SJSA1 (cell line): Measurements from ENCODE around the gene GLMP. TPM values are rescaled to one million over a fixed set of nuclear protein-coding genes. Genes with fewer than 3 reads are reported as not detected.
"Not testable (repeated sequence)": the region's sequence is repeated elsewhere in the genome, so short reads cannot be mapped to it uniquely, and the experiment has no call there.

Source experiments
- DNase-seq, 2 experiments: peaks; one replicate each; pipeline ENCODE4 v3.0.0-alpha.2; 2015 to 2020; ENCODE audit warnings: low spot score in 2 of 2, low read depth in 1 of 2
- H3K27ac ChIP-seq: fragments of 250-450 bp; sonication (Bioruptor Pico); 2 replicates; pipeline ENCODE4 v1.5.1; 2020; ENCODE audit warnings: mild to moderate bottlenecking, moderate library complexity
- H3K27me3 ChIP-seq: fragments of 250-450 bp; sonication (Bioruptor Pico); replicated peaks from 2 replicates; pipeline ENCODE4 v1.5.1; 2020; ENCODE audit warnings: mild to moderate bottlenecking, moderate library complexity
- H3K36me3 ChIP-seq: fragments of 250-450 bp; sonication (Bioruptor Pico); 2 replicates; pipeline ENCODE4 v1.5.1; 2020; ENCODE audit warnings: mild to moderate bottlenecking
- H3K4me1 ChIP-seq: fragments of 250-450 bp; sonication (Bioruptor Pico); replicated peaks from 2 replicates; pipeline ENCODE4 v1.6.1; 2021; ENCODE audit warnings: mild to moderate bottlenecking
- H3K4me3 ChIP-seq: fragments of 250-450 bp; sonication (Bioruptor Pico); 2 replicates; pipeline ENCODE4 v1.5.1; 2020; ENCODE audit warnings: mild to moderate bottlenecking
- H3K9me3 ChIP-seq: fragments of 250-450 bp; sonication (Bioruptor Pico); replicated peaks from 2 replicates; pipeline ENCODE4 v1.5.1; 2020; ENCODE audit warnings: mild to moderate bottlenecking
- total RNA-seq: library from RNA; depleted of rRNA; stranded (reverse); fragments of >200 nt; shearing (Covaris generic); gene quantifications from 2 replicates; pipeline ENCODE4 v1.2.3, GENCODE V29; 2014; rRNA removed

Gene GLMP
- total RNA-seq = 30.0 and 32.0 TPM in 2 replicates

DNA sequence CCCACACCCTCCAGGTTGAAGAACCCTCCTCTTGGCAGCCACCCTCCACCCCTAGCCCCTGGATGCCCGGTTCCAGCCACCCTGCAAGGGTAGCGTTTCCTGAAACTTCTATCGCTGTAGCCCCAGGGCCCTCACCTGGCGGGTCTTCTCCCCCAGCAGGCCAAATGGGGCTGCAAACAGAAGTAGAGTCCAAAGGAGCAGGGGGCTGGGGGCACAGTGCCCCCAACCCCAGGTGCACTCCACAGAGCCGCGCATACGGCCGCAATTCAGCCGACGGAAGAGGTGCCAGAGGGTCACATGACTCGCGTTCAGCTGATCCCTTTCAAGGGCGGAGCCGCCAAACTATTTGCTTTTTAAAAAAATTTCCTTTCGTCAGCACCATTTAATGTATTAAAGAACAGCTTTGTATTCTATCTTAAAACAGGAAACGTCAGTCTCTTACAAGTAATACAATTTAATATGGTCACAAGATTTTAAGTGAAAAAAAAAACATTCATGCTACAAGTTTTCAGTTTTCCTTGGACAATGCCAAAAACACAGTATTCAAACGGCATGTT, at the start of gene GLMP:
Gene GLMP (minus strand): TSS at position 289 of the 557 bp plus-strand sequence. CDS start 34 bp downstream, at position 255.
- peaks cover 11% of the 10 kb centered on the region; the same call in 1 of the 2 replicates for H3K36me3 ChIP-seq
- peak within 1 kb of the TSS; percentile 42 for H3K4me3 ChIP-seq
- DNase-seq = peak in 1 of 2 experiments; percentile 36
- peaks cover 10% of the 10 kb centered on the region for H3K4me1 ChIP-seq
- no peaks in the 10 kb centered on the region for H3K9me3 ChIP-seq
- no peaks in the 10 kb centered on the region for H3K27me3 ChIP-seq
- no peak within 1 kb of the TSS for H3K27ac ChIP-seq

DNA sequence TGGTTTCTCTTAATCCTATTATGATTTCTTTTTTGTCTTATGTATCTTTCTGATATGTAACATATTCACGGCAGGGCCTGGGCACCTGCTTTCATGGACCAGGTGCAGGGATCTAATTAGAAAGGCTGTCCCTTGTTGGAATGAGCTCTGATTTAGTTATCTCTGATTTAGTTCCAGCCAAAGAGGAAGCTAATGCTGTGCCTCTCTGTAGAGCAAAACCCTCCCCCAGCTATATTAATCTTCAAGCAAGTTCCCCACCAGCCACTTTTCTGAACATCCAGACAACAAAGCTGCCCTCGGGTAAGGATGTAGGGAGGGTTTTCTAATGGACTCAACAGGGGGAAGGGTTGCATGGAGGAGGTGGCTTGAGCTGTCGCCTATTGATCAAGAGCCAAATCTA, 48.9 kb upstream of the GLMP start:
- H3K9me3 ChIP-seq = no peaks in the 10 kb centered on the region
- no peak overlapping the region for H3K4me3 ChIP-seq
- H3K27me3 ChIP-seq = peaks cover 22% of the 10 kb centered on the region
- no peaks in the 10 kb centered on the region for H3K4me1 ChIP-seq
- no peak for DNase-seq
- no peaks in the 10 kb centered on the region for H3K36me3 ChIP-seq
- no peak overlapping the region for H3K27ac ChIP-seq

- peaks cover 14% of the 10 kb centered on the region; the same call in 1 of the 2 replicates for H3K27me3 ChIP-seq
- no peak overlapping the region for H3K4me3 ChIP-seq
- H3K9me3 ChIP-seq = no peaks in the 10 kb centered on the region
- H3K4me1 ChIP-seq = no peaks in the 10 kb centered on the region
- H3K27ac ChIP-seq = no peak overlapping the region
- H3K36me3 ChIP-seq = no peaks in the 10 kb centered on the region
- DNase-seq = no peak
Observed at GRCh38 chr1:156342166-156342955, 46.9 kb upstream of the GLMP start.

DNA sequence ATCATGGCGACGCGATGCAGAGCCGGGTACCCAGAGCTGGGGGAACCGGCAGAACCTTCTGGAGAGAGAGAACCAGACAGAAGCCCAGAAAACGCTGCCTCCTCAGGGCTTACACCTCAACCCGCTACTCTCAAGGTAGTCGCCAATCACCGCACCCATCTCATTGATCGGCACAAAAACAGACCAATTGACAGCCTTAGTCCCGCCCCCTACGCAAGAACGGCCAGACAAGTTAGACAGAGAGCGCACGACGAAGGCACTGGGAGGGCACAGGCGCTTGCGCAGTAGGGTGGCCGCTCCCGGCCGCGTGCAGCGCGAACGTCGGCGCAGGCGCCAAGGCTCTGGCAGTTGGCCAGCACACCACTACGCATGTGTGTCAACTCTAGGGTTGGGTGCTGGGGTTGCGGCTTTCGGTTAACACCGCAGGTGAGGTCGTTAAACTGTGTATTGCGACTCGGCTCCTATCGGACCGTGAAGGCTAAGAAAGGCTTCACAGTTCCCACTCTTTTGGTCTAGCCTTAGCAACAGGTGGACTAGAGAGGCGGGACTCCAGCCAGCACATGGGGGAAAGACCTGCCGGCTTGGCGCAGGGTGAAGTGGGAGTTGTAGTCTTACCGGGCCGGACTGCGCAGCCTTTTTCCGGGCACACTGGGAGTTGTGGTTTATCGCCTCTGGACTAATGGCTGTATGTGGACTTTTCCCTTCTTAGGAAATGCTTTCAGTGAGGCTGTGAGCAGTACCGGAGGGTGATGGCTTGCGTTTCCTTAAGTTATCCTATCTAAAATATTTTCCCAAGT, 42.9 kb upstream of the GLMP start, which contains the start of the genes CCT3 and TSACC:
Gene CCT3 (minus strand): TSS at position 113 of the 797 bp plus-strand sequence. CDS start 108 bp downstream, at position 5.
Gene TSACC (plus strand): TSS at position 347 of the 797 bp plus-strand sequence. CDS start 1,232 bp downstream, outside the sequence.
- peaks cover 39% of the 10 kb centered on the region for H3K36me3 ChIP-seq
- no peaks in the 10 kb centered on the region for H3K27me3 ChIP-seq
- H3K4me3 ChIP-seq = peak within 1 kb of the TSS; percentile 57
- DNase-seq = peak; percentile 99 to 100
- no peak within 1 kb of the TSS for H3K27ac ChIP-seq
- H3K9me3 ChIP-seq = no peaks in the 10 kb centered on the region
- peaks cover 10% of the 10 kb centered on the region for H3K4me1 ChIP-seq

DNA sequence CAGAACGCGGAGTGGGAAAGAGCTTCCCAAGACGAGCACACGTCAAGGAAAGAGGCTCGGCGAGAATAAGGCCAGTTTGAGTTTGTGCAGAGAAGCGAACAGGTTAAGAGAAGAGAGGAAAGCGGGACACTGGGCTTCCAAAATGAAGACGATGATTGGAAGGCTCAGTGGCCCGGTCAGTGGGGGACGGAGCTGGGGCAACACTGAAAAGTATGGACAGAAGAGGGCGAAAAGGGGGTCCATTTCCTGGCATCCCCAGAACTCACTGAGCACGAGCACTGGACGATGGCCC, 42.4 kb upstream of the GLMP start:
- H3K27ac ChIP-seq = no peak overlapping the region
- peaks cover 45% of the 10 kb centered on the region for H3K36me3 ChIP-seq
- H3K9me3 ChIP-seq = no peaks in the 10 kb centered on the region
- H3K4me3 ChIP-seq = peak overlapping the region; percentile 57
- no peaks in the 10 kb centered on the region for H3K27me3 ChIP-seq
- no peak for DNase-seq
- H3K4me1 ChIP-seq = peaks cover 10% of the 10 kb centered on the region

DNA sequence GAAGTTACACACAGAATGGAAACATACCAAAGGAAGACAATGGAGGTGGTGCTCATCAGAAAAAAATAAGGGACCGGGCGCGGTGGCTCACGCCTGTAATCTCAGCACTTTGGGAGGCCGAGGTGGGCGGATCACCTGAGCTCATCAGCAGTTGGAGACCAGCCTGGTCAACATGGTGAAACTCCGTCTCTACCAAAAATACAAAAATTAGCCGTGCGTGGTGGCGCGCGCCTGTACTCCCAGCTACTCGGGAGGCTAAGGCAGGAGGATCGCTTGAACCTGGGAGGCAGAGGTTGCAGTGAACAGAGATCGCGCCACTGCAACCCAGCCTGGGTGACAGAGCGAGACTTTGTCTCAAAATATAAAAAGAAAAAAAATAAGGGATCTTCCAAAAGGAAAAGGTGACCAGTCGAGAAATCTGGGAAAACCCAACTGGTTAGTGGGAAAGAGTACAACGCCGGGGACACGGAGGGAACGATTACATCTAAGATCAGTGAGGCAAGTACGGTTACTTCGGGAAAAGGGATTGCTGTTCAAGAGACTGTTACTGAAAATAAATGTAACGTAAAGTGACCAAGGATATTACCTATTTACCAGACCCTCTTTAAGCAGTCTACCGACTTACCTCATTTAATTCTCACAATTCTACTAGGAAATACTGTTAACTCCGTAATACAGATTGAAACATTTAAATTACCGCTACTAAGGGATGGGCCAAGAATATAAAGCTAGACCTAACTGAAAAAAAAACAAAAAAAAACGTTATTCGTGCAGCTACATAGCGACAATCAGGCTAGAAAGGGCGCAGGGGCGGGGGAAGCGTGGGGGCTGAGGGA, 41.8 kb upstream of the GLMP start:
- Histone ChIP-seq H3K4me1 (peaks cover 10% of the 10 kb centered on the region), H3K36me3 (peaks cover 50% of the 10 kb centered on the region), H3K9me3 (no peaks in the 10 kb centered on the region), H3K4me3 (peak overlapping the region; percentile 57), H3K27ac (no peak overlapping the region), H3K27me3 (no peaks in the 10 kb centered on the region)
- DNase-seq = no peak

DNA sequence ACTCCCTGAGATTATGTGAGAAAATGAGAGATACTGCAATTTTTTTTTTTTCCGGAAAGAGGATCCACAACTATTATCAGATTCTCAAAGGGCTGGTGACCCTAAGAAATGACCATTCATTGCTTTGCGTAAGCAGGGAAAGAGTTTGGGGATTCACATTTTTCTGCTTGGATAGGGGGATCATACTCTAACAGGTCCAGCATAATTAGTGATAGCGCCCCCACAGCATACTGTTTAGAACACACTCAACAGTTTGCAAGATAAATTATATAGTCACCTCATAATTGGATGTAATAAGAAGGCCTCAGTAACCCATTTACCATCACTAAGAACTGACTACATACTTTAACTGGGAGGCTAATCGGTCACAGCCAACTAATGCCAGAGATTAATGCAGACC, 40.8 kb upstream of the GLMP start:
- Histone ChIP-seq H3K9me3 (no peaks in the 10 kb centered on the region), H3K4me3 (no peak overlapping the region), H3K27ac (no peak overlapping the region), H3K27me3 (no peaks in the 10 kb centered on the region), H3K4me1 (peaks cover 10% of the 10 kb centered on the region), H3K36me3 (peaks cover 61% of the 10 kb centered on the region)
- no peak for DNase-seq

DNA sequence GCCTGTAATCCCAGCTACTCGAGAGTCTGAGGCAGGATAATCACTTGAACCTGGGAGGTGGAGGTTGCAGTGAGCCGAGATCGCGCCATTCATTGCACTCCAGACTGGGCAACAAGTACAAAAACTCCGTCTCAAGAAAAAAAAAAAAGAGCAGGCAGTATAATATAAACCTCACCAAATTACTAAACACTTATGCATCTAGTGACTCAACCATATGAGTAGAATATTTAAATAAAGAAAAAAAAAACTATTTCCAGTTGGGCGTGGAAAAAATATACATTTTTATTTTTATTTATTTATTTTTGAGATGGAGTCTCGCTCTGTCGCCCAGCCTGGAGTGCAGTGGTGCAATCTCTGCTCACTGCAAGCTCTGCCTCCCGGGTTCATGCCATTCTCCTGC, 27.7 kb upstream of the GLMP start:
- not testable (repeated sequence) for H3K4me3 ChIP-seq, H3K27ac ChIP-seq, H3K9me3 ChIP-seq, H3K27me3 ChIP-seq, H3K4me1 ChIP-seq, DNase-seq
- peaks cover 87% of the 10 kb centered on the region for H3K36me3 ChIP-seq

DNA sequence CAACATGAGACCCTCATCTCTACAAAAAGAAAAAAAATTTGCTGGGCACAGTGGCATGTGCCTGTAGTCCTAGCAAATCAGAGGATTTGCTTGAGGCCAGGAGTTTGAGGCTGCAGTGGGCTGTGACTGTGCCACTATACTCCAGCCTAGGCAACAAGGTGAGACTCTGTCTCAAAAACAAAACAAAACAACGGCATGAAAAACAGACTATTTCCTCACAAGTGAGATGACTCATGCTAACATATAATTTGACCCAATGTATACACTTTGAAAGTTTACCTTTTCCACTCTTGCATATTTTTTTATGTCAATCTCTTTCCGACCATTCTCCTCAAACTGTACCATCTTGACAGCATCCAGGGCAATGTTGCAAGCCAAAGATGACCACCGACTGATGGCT, 25.1 kb upstream of the GLMP start:
- no peaks in the 10 kb centered on the region for H3K4me1 ChIP-seq
- no peak for DNase-seq
- no peak overlapping the region for H3K4me3 ChIP-seq
- H3K27me3 ChIP-seq = no peaks in the 10 kb centered on the region
- peaks cover 97% of the 10 kb centered on the region for H3K36me3 ChIP-seq
- no peaks in the 10 kb centered on the region for H3K9me3 ChIP-seq
- H3K27ac ChIP-seq = no peak overlapping the region

DNA sequence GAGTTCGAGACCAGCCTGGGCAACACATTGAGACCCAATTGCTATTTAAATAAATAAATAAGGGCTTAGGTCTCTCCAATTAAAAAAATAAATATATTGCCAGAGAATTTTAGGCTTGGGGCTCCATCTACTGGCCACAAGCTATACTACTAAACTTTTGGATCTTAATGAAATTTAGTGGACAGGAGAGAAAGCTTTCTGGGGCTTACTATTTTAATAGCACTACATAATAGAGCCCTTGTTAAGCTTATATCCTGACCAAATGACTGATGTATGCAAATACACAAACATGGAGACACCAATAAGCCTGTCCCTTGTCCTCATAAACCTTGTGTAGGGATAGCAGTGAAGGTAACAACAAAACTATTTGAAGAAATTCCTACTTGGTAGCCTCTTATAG, 24.2 kb upstream of the GLMP start:
- Histone ChIP-seq H3K27me3 (no peaks in the 10 kb centered on the region), H3K27ac (no peak overlapping the region), H3K36me3 (peaks cover 97% of the 10 kb centered on the region), H3K4me1 (no peaks in the 10 kb centered on the region), H3K9me3 (no peaks in the 10 kb centered on the region), H3K4me3 (no peak overlapping the region)
- DNase-seq = peak in 1 of 2 experiments; percentile 44

GRCh38 chr1:156316909-156317308, 21.4 kb upstream of the GLMP start:
- H3K4me1 ChIP-seq = no peaks in the 10 kb centered on the region
- H3K27me3 ChIP-seq = no peaks in the 10 kb centered on the region
- H3K9me3 ChIP-seq = no peaks in the 10 kb centered on the region
- no peak overlapping the region for H3K4me3 ChIP-seq
- H3K36me3 ChIP-seq = peaks cover 99% of the 10 kb centered on the region
- DNase-seq = no peak
- H3K27ac ChIP-seq = no peak overlapping the region

DNA sequence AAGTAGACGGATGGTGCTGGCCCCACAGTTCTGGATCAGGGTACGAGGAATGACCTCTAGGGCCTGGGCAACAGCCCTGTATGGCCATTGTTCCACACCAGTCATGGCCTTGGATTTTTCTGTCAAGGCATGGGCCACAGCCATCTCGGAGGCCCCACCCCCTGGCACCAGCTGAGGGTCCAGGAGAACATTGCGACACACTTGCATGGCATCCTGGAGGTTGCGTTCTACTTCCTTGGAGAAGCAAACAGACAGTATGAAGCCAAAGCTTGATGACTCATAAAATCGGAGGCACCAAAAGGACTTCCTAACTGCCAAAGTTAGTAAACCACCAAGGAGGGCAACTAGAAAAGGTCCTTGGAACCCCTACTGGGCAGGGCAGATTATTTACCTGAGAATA, 15.5 kb upstream of the GLMP start:
- H3K27ac ChIP-seq = no peak overlapping the region
- H3K9me3 ChIP-seq = no peaks in the 10 kb centered on the region

GRCh38 chr1:156308078-156308477, 12.6 kb upstream of the GLMP start:
- H3K4me3 ChIP-seq = no peak overlapping the region
- no peak for DNase-seq
- H3K9me3 ChIP-seq = no peaks in the 10 kb centered on the region
- H3K4me1 ChIP-seq = peaks cover 3% of the 10 kb centered on the region; the same call in 1 of the 2 replicates
- H3K27me3 ChIP-seq = no peaks in the 10 kb centered on the region
- H3K36me3 ChIP-seq = peaks cover 83% of the 10 kb centered on the region
- H3K27ac ChIP-seq = no peak overlapping the region

More for the DNA sequence above, 15.5 kb upstream of the GLMP start:
- Histone ChIP-seq H3K36me3 (peaks cover 95% of the 10 kb centered on the region), H3K4me3 (no peak overlapping the region), H3K27me3 (no peaks in the 10 kb centered on the region), H3K4me1 (peaks cover 3% of the 10 kb centered on the region; the same call in 1 of the 2 replicates)
- no peak for DNase-seq
